HepG2 (cell line): ENCODE results near the gene RPRD2. TPM values are rescaled to one million over a fixed set of nuclear protein-coding genes. Genes with fewer than 3 reads are reported as not detected.

Source experiments
- ARNTL ChIP-seq: sonication (generic); formaldehyde crosslinking; IDR thresholded peaks from 2 replicates; pipeline ENCODE4 v1.4.0; 2020; ENCODE audit warnings: mild to moderate bottlenecking, missing genetic modification reagents
- CC2D1A ChIP-seq: sonication (generic); formaldehyde crosslinking; IDR thresholded peaks from 2 replicates; pipeline ENCODE4 v1.8.1; 2023; ENCODE audit warnings: mild to moderate bottlenecking, missing genetic modification reagents
- DMAP1 ChIP-seq: IDR thresholded peaks from 2 replicates; pipeline ENCODE4 v1.6.1; 2016
- HMGXB3 ChIP-seq: sonication (generic); formaldehyde crosslinking; IDR thresholded peaks from 2 replicates; pipeline ENCODE4 v1.4.0; 2020; ENCODE audit warnings: missing genetic modification reagents, borderline replicate concordance
- MYPOP ChIP-seq: sonication (generic); formaldehyde crosslinking; IDR thresholded peaks from 2 replicates; pipeline ENCODE4 v1.8.1; 2023; ENCODE audit warnings: mild to moderate bottlenecking, moderate library complexity, missing genetic modification reagents
- NFIB ChIP-seq: sonication (generic); formaldehyde crosslinking; IDR thresholded peaks from 2 replicates; pipeline ENCODE4 v1.9.0; 2021; ENCODE audit warnings: missing genetic modification reagents, mild to moderate bottlenecking, borderline replicate concordance
- NFRKB ChIP-seq: fragments of 450-650 bp; IDR thresholded peaks from 2 replicates; pipeline ENCODE4 v1.6.1; 2017
- PAF1 ChIP-seq: IDR thresholded peaks from 2 replicates; pipeline ENCODE4 v1.6.1; 2016; ENCODE audit warnings: missing genetic modification reagents, missing compliant biosample characterization
- SP140L ChIP-seq: sonication (generic); formaldehyde crosslinking; IDR thresholded peaks from 2 replicates; pipeline ENCODE4 v1.4.0; 2020; ENCODE audit warnings: missing genetic modification reagents, borderline replicate concordance
- TIGD3 ChIP-seq: sonication (generic); formaldehyde crosslinking; IDR thresholded peaks from 2 replicates; pipeline ENCODE4 v1.5.1; 2020; ENCODE audit warnings: mild to moderate bottlenecking, missing genetic modification reagents, borderline replicate concordance
- YEATS2 ChIP-seq: sonication (generic); formaldehyde crosslinking; IDR thresholded peaks from 2 replicates; pipeline ENCODE4 v1.4.0; 2020; ENCODE audit warnings: missing genetic modification reagents, borderline replicate concordance
- ZBTB44 ChIP-seq: sonication (generic); formaldehyde crosslinking; IDR thresholded peaks from 2 replicates; pipeline ENCODE4 v1.4.0; 2020; ENCODE audit warnings: missing genetic modification reagents
- ZBTB8A ChIP-seq: sonication (generic); formaldehyde crosslinking; IDR thresholded peaks from 2 replicates; pipeline ENCODE4 v1.4.0; 2020; ENCODE audit warnings: mild to moderate bottlenecking, low read depth, missing genetic modification reagents, borderline replicate concordance
- ZFX ChIP-seq: sonication (generic); formaldehyde crosslinking; IDR thresholded peaks from 2 replicates; pipeline ENCODE4 v1.4.0; 2020; ENCODE audit warnings: mild to moderate bottlenecking, low read depth, missing genetic modification reagents, moderate library complexity
- ZNF224 ChIP-seq: sonication (generic); formaldehyde crosslinking; IDR thresholded peaks from 2 replicates; pipeline ENCODE4 v1.5.0; 2020; ENCODE audit warnings: mild to moderate bottlenecking, missing genetic modification reagents
- ZNF282 ChIP-seq: fragments of 450-650 bp; IDR thresholded peaks from 2 replicates; pipeline ENCODE4 v1.6.1; 2018; ENCODE audit not compliant: partially characterized antibody
- ZNF468 ChIP-seq: sonication (generic); formaldehyde crosslinking; IDR thresholded peaks from 2 replicates; pipeline ENCODE4 v1.8.0; 2022; ENCODE audit warnings: mild to moderate bottlenecking, moderate library complexity, missing genetic modification reagents
- ZNF660 ChIP-seq: sonication (generic); formaldehyde crosslinking; IDR thresholded peaks from 2 replicates; pipeline ENCODE4 v1.5.1; 2020; ENCODE audit warnings: mild to moderate bottlenecking, low read depth, missing genetic modification reagents, borderline replicate concordance
- ZNF709 ChIP-seq: sonication (generic); formaldehyde crosslinking; IDR thresholded peaks from 2 replicates; pipeline ENCODE4 v1.5.0; 2020; ENCODE audit warnings: mild to moderate bottlenecking, missing genetic modification reagents
- ZNF747 ChIP-seq: sonication (generic); formaldehyde crosslinking; IDR thresholded peaks from 2 replicates; pipeline ENCODE4 v1.8.1; 2023; ENCODE audit warnings: missing genetic modification reagents, mild to moderate bottlenecking, borderline replicate concordance
- ZNF775 ChIP-seq: sonication (generic); formaldehyde crosslinking; IDR thresholded peaks from 2 replicates; pipeline ENCODE4 v1.4.0; 2020; ENCODE audit warnings: missing genetic modification reagents, mild to moderate bottlenecking, moderate library complexity, borderline replicate concordance
- polyA plus RNA-seq, 8 experiments: library from polyadenylated mRNA; depleted of rRNA in 3 of 8; stranded (reverse) in 7 of 8; unstranded in 1 of 8; fragments of >200 nt; fragmentation: Illumina TruSeq in 4 of 8; extraction: Trizol in 4 of 8; gene quantifications; 2 replicates each; pipeline versions ENCODE4 v1.2.1 to v1.2.3, GENCODE V29; 2011 to 2016; ENCODE audit warnings: low read depth in 4 of 8, missing spikeins in 1 of 8, mixed read lengths in 1 of 8; ENCODE audit not compliant: insufficient read depth in 1 of 8
- total RNA-seq, 5 experiments: library from RNA; depleted of rRNA; stranded (reverse); fragments of >200 nt; fragmentation: Illumina TruSeq; extraction: Trizol; gene quantifications; 2 replicates each; pipeline ENCODE4 v1.2.3, GENCODE V29; 2016; ENCODE audit warnings: low read depth in 1 of 5

Gene RPRD2
- total and polyA plus RNA-seq, 2 of the 13 experiments (the other 11 are each of a cell fraction or from before 2014, with no cell fraction given) = 8.0 to 8.9 TPM

GRCh38 chr1:150363426-150364230, at the start of gene RPRD2 (continued):
- peak; percentile 26; the same call in 1 of the 2 replicates for TF ChIP-seq HMGXB3 (CRISPR knock-in tag)
- TF ChIP-seq ZNF775 (CRISPR knock-in tag) = peak; percentile 52; the same call in 1 of the 2 replicates
- peak; percentile 58; the same call in 1 of the 2 replicates for TF ChIP-seq NFRKB
- TF ChIP-seq ZNF282 = no peak
- TF ChIP-seq ZNF660 (CRISPR knock-in tag) = no peak
- TF ChIP-seq ZNF747 (CRISPR knock-in tag) = peak; percentile 80
- TF ChIP-seq ZNF468 (CRISPR knock-in tag) = no peak
- no peak for TF ChIP-seq CC2D1A (CRISPR knock-in tag)
- no peak for TF ChIP-seq ZFX (CRISPR knock-in tag)
- TF ChIP-seq TIGD3 (CRISPR knock-in tag) = no peak
- no peak; the same call in 1 of the 2 replicates for TF ChIP-seq MYPOP (CRISPR knock-in tag)
- TF ChIP-seq ZNF709 (CRISPR knock-in tag) = peak; percentile 82; the same call in 1 of the 2 replicates
- TF ChIP-seq PAF1 (CRISPR knock-in tag) = no peak
- no peak for TF ChIP-seq ARNTL
- no peak for TF ChIP-seq ZNF224 (CRISPR knock-in tag)
- no peak for TF ChIP-seq NFIB (CRISPR knock-in tag)
- no peak; the same call in 1 of the 2 replicates for TF ChIP-seq DMAP1 (CRISPR knock-in tag)
- no peak for TF ChIP-seq ZBTB44
- no peak for TF ChIP-seq ZBTB8A
- no peak for TF ChIP-seq SP140L
- TF ChIP-seq YEATS2 (CRISPR knock-in tag) = no peak; the same call in 1 of the 2 replicates
